Measurements from ENCODE around the gene EEA1.
"Not testable (repeated sequence)": the region's sequence is repeated elsewhere in the genome, so short reads cannot be mapped to it uniquely, and the experiment has no call there.

Gene EEA1

DNA sequence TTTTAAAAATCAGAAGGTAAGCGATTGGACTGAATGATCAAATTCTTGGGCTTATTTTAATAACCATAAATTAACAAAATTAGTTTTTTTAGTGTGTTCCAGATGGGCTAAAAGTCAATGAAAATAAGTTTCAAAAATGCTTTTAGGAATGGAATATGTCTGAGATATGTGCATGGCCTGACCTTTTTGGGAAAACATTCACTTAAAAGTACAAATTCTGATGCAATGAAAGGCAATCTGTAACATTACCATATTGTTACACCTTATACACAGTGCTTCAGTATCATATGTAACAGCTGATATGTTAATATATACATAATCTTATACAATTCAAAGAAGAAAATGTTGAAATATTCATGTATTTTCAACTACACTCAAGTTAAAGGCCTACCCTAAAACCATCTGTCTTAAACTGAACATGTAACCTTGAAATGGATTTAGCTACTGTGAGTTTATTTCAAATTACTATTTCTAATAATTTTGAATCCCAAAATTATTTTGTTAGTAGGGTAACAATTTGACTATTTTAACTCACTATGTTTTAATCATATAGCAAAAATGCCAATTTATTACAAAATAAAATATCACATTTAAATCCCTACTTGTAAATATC, 84.8 kb downstream of the EEA1 start:
- Histone ChIP-seq H3K4me1 (ENCODE audit: control insufficient read depth, insufficient read depth, low read length) (no peaks in the 10 kb centered on the region), H3K9me3 (ENCODE audit: control insufficient read depth, insufficient read depth, low read length) (no peaks in the 10 kb centered on the region), H3K36me3 (ENCODE audit: control insufficient read depth, insufficient read depth, low read length) (no peaks in the 10 kb centered on the region), H3K27me3 (ENCODE audit: control insufficient read depth, insufficient read depth, low read length) (no peaks in the 10 kb centered on the region), H3K9ac (ENCODE audit: low read depth, low read length) (no peak overlapping the region), H3K4me3 (ENCODE audit: low read depth, low read length) (no peak overlapping the region)

DNA sequence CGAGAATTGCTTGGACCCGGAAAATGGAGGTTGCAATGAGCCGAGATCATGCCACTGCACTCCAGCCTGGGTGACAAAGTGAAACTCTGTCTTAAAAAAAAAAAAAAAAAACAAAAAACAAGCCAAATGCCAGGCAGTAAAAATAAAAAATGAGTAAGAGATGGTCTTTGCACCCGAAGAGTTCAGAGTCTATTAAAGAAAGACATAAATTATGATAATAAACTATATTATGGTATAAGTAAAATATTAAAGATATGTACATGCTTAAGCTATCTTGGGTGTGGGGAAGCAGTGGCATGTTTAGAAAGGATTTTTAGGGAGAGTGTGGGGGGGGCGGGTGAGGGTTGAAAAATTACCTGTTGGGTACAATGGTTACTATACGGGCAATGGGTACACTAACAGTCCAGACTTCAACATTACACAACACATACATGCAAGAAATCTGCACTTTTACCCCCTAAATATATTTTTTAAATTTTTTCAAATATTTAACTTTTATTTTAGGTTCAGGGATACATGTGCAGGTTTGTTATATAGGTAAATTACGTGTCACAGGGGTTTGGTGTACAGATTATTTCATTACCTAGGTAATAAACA, 99.3 kb downstream of the EEA1 start:
- Histone ChIP-seq H3K4me1 (ENCODE audit: control insufficient read depth, insufficient read depth, low read length) (no peaks in the 10 kb centered on the region), H3K36me3 (ENCODE audit: control insufficient read depth, insufficient read depth, low read length) (no peaks in the 10 kb centered on the region), H3K9ac (ENCODE audit: low read depth, low read length) (no peak overlapping the region), H3K27me3 (ENCODE audit: control insufficient read depth, insufficient read depth, low read length) (no peaks in the 10 kb centered on the region), H3K4me3 (ENCODE audit: low read depth, low read length) (no peak overlapping the region), H3K9me3 (ENCODE audit: control insufficient read depth, insufficient read depth, low read length) (no peaks in the 10 kb centered on the region)

DNA sequence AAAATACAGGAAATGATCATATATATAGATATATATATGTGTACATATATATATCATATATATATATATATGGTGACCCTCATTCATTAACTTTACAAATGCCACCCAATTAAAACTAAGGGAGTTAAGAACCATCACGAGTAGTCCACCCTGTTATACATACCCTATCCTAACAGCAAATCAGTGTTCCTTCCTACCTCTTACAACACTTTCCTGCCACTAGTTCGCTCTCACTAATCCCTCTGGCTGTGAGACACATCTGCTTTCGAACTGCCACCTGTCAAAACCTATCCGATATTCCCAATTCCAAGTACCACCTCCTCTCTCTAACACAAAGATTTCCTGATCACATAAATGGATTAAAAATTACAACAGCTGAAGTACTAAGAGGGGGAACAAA, 100.5 kb downstream of the EEA1 start:
- Histone ChIP-seq H3K9me3 (ENCODE audit: control insufficient read depth, insufficient read depth, low read length) (no peaks in the 10 kb centered on the region), H3K9ac (ENCODE audit: low read depth, low read length) (no peak overlapping the region), H3K4me1 (ENCODE audit: control insufficient read depth, insufficient read depth, low read length) (no peaks in the 10 kb centered on the region), H3K4me3 (ENCODE audit: low read depth, low read length) (no peak overlapping the region), H3K36me3 (ENCODE audit: control insufficient read depth, insufficient read depth, low read length) (no peaks in the 10 kb centered on the region), H3K27me3 (ENCODE audit: control insufficient read depth, insufficient read depth, low read length) (no peaks in the 10 kb centered on the region)

DNA sequence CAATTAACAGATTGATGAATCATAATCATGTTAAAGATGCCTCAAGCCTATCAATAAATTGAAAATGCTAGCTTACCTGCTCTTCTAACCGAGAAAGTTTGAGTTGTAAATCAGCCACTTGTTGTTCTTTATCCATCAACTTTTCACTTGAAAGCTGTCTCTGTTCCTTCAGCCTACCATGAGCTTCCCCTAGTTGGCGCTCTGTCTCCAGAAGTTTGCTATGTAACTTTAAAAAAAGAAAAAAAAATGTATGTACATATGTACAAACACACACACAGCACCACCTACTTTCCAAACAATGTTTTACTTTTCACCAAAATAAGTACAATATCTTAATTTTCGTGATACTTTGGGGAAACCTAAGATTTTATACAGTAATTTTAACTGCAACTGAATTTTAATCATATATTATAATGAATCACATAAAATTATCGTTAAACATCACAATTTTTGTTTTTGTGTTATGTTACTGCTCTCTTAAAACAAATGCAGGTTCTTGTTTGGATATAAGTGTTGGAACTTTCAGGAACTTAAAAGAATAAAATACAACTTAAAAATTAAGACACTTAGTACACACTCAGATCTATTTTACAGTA, 101.2 kb downstream of the EEA1 start:
- Histone ChIP-seq H3K27me3 (ENCODE audit: control insufficient read depth, insufficient read depth, low read length) (no peaks in the 10 kb centered on the region), H3K36me3 (ENCODE audit: control insufficient read depth, insufficient read depth, low read length) (no peaks in the 10 kb centered on the region), H3K4me1 (ENCODE audit: control insufficient read depth, insufficient read depth, low read length) (no peaks in the 10 kb centered on the region), H3K4me3 (ENCODE audit: low read depth, low read length) (no peak overlapping the region), H3K9ac (ENCODE audit: low read depth, low read length) (no peak overlapping the region), H3K9me3 (ENCODE audit: control insufficient read depth, insufficient read depth, low read length) (no peaks in the 10 kb centered on the region)

DNA sequence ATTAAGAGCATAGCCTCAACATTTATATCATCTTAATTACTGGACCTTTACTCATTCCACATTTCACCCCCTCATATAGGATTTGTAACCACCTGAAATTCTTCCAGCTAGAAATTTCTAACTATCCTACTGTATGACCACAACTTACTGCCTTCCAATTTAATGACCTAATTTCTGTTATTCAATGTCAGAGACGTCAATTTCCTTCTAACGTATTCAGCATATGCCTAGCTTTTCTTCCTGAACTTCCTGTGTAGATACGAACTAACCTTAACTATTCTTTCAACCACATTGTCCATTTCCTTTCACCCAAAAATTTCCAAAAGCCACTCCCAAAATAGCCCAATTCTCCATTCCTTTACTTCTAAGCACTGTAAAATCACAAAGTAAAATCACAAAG, 108.0 kb downstream of the EEA1 start:
- Histone ChIP-seq H3K36me3 (ENCODE audit: control insufficient read depth, insufficient read depth, low read length) (no peaks in the 10 kb centered on the region), H3K4me3 (ENCODE audit: low read depth, low read length) (no peak overlapping the region), H3K4me1 (ENCODE audit: control insufficient read depth, insufficient read depth, low read length) (no peaks in the 10 kb centered on the region), H3K27me3 (ENCODE audit: control insufficient read depth, insufficient read depth, low read length) (no peaks in the 10 kb centered on the region), H3K9ac (ENCODE audit: low read depth, low read length) (no peak overlapping the region), H3K9me3 (ENCODE audit: control insufficient read depth, insufficient read depth, low read length) (no peaks in the 10 kb centered on the region)

- Histone ChIP-seq H3K4me3 (ENCODE audit: low read depth, low read length) (no peak overlapping the region), H3K4me1 (ENCODE audit: control insufficient read depth, insufficient read depth, low read length) (no peaks in the 10 kb centered on the region), H3K36me3 (ENCODE audit: control insufficient read depth, insufficient read depth, low read length) (no peaks in the 10 kb centered on the region), H3K9ac (ENCODE audit: low read depth, low read length) (no peak overlapping the region), H3K27me3 (ENCODE audit: control insufficient read depth, insufficient read depth, low read length) (no peaks in the 10 kb centered on the region), H3K9me3 (ENCODE audit: control insufficient read depth, insufficient read depth, low read length) (no peaks in the 10 kb centered on the region)
Observed at GRCh38 chr12:92814584-92814983, 114.5 kb downstream of the EEA1 start.

GRCh38 chr12:92810370-92810769, 118.7 kb downstream of the EEA1 start:
- no peaks in the 10 kb centered on the region for H3K4me1 ChIP-seq (ENCODE audit: control insufficient read depth, insufficient read depth, low read length)
- H3K9me3 ChIP-seq (ENCODE audit: control insufficient read depth, insufficient read depth, low read length): no peaks in the 10 kb centered on the region
- no peaks in the 10 kb centered on the region for H3K36me3 ChIP-seq (ENCODE audit: control insufficient read depth, insufficient read depth, low read length)

GRCh38 chr12:92803903-92804302, 125.2 kb downstream of the EEA1 start:
- Histone ChIP-seq H3K27me3 (ENCODE audit: control insufficient read depth, insufficient read depth, low read length) (no peaks in the 10 kb centered on the region), H3K9me3 (ENCODE audit: control insufficient read depth, insufficient read depth, low read length) (no peaks in the 10 kb centered on the region), H3K9ac (ENCODE audit: low read depth, low read length) (no peak overlapping the region), H3K4me3 (ENCODE audit: low read depth, low read length) (no peak overlapping the region), H3K36me3 (ENCODE audit: control insufficient read depth, insufficient read depth, low read length) (no peaks in the 10 kb centered on the region), H3K4me1 (ENCODE audit: control insufficient read depth, insufficient read depth, low read length) (no peaks in the 10 kb centered on the region)

More at GRCh38 chr12:92810370-92810769, 118.7 kb downstream of the EEA1 start:
- H3K9ac ChIP-seq (ENCODE audit: low read depth, low read length): no peak overlapping the region
- H3K4me3 ChIP-seq (ENCODE audit: low read depth, low read length): no peak overlapping the region
- H3K27me3 ChIP-seq (ENCODE audit: control insufficient read depth, insufficient read depth, low read length): no peaks in the 10 kb centered on the region

DNA sequence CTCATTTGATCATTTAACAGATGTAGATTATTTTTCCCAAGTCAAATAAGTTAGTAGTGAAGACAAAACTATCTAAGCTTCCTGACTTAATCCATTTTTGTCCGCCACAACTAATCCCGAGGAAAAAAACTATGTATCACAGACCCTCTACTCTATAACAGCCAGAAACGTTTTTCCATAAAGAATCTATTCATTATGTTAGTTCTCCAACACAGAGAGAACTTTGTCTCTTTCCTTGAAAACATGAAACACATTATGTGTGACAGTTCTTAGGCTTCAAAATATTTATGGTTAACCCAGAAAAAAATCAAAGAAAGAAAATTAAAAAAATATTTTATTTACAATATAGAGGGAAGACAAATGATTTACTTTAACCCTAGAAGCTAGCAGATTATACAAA, 126.2 kb downstream of the EEA1 start:
- no peak overlapping the region for H3K4me3 ChIP-seq (ENCODE audit: low read depth, low read length)
- no peaks in the 10 kb centered on the region for H3K4me1 ChIP-seq (ENCODE audit: control insufficient read depth, insufficient read depth, low read length)
- H3K27me3 ChIP-seq (ENCODE audit: control insufficient read depth, insufficient read depth, low read length): no peaks in the 10 kb centered on the region
- no peaks in the 10 kb centered on the region for H3K9me3 ChIP-seq (ENCODE audit: control insufficient read depth, insufficient read depth, low read length)
- no peak overlapping the region for H3K9ac ChIP-seq (ENCODE audit: low read depth, low read length)
- no peaks in the 10 kb centered on the region for H3K36me3 ChIP-seq (ENCODE audit: control insufficient read depth, insufficient read depth, low read length)

DNA sequence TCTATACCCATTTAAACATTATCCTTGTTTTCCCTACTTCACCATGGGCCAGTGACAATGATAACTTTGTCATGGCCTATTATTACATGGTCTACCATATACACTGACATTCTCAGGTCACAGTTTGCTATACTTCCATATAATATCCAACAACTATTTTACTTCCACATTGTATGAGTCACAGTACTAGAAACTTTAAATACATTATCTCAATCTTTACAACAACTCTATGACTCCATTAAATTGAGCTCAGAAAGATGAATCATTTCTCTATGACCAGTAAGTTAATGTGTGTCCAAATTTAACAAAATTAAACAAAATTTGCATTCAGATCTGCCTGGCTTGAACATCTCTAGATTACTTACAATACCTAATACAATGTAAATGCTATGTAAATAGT, 132.4 kb downstream of the EEA1 start:
- Histone ChIP-seq H3K4me1 (ENCODE audit: control insufficient read depth, insufficient read depth, low read length) (no peaks in the 10 kb centered on the region), H3K36me3 (ENCODE audit: control insufficient read depth, insufficient read depth, low read length) (no peaks in the 10 kb centered on the region), H3K27me3 (ENCODE audit: control insufficient read depth, insufficient read depth, low read length) (no peaks in the 10 kb centered on the region), H3K4me3 (ENCODE audit: low read depth, low read length) (no peak overlapping the region), H3K9me3 (ENCODE audit: control insufficient read depth, insufficient read depth, low read length) (no peaks in the 10 kb centered on the region), H3K9ac (ENCODE audit: low read depth, low read length) (no peak overlapping the region)

DNA sequence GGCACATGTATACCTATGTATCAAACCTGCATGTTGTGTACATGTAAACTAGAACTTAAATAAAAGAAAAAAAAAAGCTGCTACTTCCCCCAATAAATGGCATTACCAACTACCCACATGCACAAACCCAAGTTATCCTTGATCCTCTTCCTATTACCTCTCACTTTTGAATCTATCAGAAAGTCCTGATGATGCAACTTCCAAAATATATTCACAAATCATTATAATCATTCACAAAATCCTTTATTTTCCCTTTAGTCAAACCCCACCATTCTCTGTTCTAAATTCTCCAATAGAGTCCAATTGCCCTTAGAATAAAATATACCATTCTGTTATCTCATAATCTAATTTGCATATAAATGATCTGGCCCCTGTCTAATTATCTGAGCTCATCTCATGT, 134.3 kb downstream of the EEA1 start:
- H3K27me3 ChIP-seq (ENCODE audit: control insufficient read depth, insufficient read depth, low read length): no peaks in the 10 kb centered on the region
- no peak overlapping the region for H3K4me3 ChIP-seq (ENCODE audit: low read depth, low read length)
- no peak overlapping the region for H3K9ac ChIP-seq (ENCODE audit: low read depth, low read length)
- H3K4me1 ChIP-seq (ENCODE audit: control insufficient read depth, insufficient read depth, low read length): no peaks in the 10 kb centered on the region
- H3K36me3 ChIP-seq (ENCODE audit: control insufficient read depth, insufficient read depth, low read length): no peaks in the 10 kb centered on the region
- no peaks in the 10 kb centered on the region for H3K9me3 ChIP-seq (ENCODE audit: control insufficient read depth, insufficient read depth, low read length)

- not testable (repeated sequence) for H3K4me1 ChIP-seq (ENCODE audit: control insufficient read depth, insufficient read depth, low read length); H3K4me3 ChIP-seq (ENCODE audit: low read depth, low read length); H3K27me3 ChIP-seq (ENCODE audit: control insufficient read depth, insufficient read depth, low read length); H3K9me3 ChIP-seq (ENCODE audit: control insufficient read depth, insufficient read depth, low read length); H3K9ac ChIP-seq (ENCODE audit: low read depth, low read length); H3K36me3 ChIP-seq (ENCODE audit: control insufficient read depth, insufficient read depth, low read length)
Observed at GRCh38 chr12:92794356-92794755, 134.7 kb downstream of the EEA1 start.

Data from iPS-15b (cell line).